ENCODE results near the gene CMYA5.

CMYA5 gene

DNA sequence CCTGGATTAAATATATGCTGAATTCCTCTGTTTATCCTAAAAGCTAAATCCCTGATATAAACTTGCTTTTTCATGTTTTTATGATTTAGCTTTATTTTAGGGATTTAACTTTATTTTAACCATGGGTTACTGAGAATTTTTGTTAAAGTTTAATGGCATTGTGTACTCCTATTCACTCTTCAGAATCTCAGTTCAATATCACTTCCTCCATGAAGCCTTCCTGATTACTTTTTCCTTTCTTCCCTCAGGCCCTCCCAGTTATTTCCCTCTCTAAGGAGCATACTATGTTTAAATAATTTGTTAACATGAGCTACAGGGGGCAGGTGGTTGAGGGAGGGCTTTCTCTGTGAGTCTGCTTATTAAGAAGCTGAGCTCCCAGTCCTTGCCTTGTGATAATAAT is 151.5 kb downstream of the CMYA5 start:
- DNase-seq: no peak

DNA sequence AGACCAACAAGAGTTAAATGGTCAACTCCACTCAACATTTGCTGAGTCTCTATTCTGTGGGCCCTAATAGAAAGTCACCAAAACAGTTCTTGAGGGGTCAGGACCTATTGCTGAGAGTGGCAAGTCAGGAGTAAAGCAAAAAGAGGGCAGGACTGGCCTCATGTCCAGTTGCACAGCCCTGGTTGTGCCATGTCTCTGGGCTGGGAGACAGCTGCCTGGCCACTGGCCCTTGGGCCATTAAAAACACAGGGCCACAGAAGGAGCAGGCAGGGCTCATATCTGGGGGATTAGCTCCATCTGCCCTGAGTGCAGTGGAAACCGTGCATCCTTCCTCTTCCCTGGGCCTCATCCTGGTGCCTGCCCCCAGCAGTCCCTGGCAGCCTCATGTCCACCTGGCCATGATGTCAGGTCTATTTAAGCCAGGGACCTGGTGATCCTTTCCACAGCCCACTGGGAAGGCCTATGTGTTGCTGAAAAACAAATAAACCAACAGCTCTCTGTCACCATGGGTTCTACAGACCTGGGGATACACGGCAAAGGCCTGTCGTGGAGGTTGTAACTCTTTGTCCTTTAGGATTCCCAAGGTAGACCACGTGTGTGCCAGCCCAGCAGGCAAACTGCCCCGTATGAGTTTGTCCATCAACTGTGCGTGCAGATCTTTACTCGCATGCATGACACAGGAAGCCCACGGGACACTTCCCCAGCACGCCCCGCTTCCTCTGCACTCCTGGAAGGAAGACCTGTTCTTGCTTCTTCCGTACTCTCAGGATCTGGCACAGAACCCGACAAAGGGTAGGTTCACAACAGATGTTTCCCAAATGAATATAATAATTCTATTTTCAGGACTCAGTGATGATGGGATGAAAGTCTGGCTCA is 152.6 kb downstream of the CMYA5 start:
- no peak for DNase-seq

DNA sequence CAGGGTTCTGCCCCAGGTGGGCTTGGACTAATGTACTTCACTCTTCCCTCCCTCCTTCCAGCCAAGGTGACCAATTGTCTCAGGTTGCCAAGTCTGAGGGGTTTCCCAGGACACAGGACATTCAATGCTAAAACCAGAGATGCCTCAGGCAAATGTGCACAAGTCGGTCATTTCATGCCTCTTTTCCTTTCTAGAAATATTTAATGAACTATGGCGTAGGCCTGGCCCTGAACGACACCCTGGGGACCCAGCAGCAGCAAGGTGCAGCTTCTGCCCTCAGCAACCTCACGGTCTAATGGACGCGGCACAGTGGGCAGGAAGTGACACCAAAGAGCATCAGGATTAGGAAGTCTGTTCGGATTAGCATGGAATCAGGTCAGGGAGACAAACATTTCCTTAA is 153.4 kb downstream of the CMYA5 start:
- DNase-seq: no peak

DNA sequence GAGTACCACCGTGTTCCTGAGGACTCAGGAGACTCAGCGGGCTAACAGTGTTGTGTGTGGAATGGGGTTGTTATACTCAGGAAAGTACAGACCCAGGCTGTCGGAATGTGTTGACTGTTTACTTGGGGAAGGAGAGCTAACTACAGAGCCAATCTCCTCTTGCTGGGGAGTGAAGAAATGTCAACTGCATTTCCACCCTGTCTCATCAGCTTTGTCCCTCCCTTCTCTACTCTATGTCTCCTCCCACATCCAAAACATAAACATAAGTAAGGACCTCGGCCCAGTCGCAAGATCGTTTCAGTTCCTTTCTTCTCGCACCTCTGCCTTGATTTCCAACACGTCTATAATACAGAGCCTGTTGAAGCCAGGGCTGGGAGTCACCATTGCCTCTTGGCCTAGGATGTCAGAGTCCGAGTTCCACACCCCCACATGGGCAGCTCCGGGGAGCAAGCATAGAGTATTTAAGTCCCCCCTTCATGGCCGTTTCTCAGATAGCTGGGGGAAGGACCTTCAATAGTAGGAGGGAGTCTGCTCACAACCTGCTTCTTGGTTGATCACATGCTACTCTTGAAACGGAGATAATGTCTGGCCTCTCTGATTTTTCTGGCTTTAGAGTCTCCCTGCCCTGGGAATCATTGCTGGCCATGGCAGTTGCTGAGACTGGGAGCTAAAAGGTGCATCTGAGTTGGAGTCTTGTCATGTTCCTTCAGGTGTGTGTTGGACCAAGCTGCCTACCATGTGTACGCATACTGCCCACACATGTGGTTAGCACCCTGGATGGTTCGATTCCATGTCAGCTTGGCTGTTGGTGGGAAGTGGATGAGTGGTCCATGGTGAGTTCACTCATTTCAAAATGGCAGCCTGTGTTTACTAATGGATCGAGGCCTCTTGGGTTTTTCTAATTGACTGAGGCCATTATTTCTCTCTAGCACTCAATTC is 154.1 kb downstream of the CMYA5 start:
- DNase-seq: no peak

DNA sequence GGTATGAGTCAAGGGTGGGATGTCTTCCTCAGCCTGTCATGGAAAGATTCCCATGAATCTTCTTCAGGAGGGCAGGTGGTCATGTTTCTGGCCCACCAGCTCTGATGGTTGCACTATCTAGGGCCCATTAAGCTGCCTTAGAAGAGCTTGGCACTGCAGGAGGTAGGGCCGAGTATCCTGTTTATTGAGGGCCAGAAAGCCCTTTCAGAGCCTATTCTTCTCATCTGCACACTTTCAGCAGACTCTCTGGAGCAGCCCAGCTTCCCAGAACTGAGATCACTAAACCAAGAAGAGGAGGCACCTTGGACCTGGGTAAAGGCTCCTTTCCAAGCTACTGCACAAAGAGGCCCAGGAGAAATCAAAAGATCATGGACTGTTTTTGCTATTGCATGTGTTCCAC is 154.9 kb downstream of the CMYA5 start:
- DNase-seq: no peak

DNA sequence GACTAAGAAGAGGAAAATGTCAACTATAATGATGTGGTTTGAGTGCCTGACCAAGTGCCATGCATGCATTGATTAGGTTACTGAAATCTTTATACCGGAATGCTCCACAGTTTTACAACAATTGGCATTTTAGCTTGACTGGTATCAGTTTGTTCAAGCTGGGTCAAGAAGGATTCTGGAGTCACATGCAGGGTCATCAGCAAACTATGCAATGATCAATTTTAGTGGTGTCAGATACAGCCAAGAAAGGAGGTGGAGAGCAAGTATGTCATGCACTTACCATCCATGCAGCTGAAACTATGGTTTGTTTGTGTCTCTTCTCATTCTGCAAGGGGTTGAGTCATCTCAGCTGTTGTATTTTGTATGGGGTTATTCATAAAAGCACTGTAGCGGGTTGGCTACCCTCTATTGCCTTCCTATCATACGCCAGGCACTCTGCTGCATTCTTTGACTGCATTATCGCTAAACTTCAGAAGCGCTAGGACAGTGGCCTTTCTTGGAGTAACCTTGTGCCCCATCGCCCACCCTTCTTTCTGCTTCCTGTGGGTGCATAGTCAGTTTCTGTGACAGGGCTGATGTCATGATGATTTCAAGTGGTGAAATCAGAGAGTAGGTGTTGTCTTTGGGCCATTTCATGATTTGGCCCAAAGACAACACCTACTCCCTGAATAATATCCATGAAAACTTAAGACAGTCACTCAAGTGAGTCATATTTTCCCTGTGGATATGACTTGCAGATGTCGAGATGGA is 156.0 kb downstream of the CMYA5 start:
- no peak for DNase-seq

DNA sequence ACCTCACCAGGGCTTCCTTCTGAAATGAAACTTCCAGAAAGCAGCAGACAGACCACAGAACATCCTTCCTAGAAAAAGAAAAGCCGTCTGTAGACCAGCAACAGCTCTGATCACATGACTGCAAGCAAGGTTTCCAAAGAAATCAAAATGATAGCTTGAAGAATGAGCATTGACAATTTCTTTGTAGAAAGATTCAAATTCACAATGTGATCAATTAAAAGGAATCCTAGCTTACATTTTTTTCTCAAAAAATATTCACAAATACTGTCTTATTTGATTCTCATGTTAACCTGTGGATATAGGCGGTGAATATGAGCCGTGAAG is 156.5 kb downstream of the CMYA5 start:
- DNase-seq: no peak

DNA sequence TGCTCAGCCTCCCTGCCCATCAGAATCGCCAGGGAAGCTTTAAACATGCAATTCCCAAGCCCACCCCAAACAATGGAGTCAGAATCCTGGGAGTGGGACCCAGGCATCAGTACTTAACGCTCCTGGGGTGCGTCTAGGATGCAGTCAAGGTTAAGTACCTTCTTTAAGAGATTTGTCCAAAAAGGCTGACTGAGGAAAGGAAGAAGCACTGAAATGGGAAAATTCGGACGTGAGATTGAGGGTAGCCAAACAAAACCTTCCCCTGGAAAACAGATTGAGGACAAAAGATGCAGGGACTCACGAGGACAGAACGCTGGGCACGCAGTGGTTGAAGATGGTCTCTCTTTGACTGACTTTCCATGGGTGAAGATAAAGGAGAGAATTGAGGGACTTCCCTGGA is 157.9 kb downstream of the CMYA5 start:
- DNase-seq: no peak

DNA sequence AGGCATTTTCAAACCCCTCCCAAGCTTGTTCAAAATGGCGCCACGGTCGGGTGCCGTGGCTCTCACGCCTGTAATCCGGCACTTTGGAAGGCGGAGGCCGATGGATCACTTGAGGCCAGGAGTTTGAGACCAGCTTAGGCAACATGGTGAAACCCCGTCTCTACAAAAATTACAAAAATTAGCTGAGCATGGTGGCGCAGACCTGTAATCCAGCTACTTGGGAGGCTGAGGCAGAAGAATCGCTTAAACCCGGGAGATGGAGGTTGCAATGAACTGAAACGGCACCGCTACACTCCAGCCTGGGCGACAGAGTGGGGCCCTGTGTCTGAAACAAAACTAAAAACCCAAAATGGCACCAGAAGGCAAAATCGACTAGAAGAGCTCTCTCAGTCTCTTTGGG is 159.4 kb downstream of the CMYA5 start:
- DNase-seq: no peak
